D721Med (cell line): ENCODE measurements around the gene BIN1.

Experiments
- DNase-seq: peaks from one replicate; pipeline ENCODE4 v3.0.0; 2011; ENCODE audit warnings: low spot score; ENCODE audit not compliant: insufficient read length
- FAIRE-seq: peaks from 2 replicates; lab custom pipeline; 2011; peaks lifted over from hg19 to GRCh38; lab: Jason Lieb, UNC
- CTCF ChIP-seq: IDR thresholded peaks from 2 replicates; pipeline ENCODE4 v1.5.1; 2012; ENCODE audit warnings: mild to moderate bottlenecking, control low read depth; ENCODE audit not compliant: insufficient read depth; ENCODE audit errors: missing control alignments

BIN1 gene

GRCh38 chr2:127016329-127016728 lies 90.6 kb downstream of the BIN1 start:
- DNase-seq (no peak), FAIRE-seq (no peak)
- TF ChIP-seq CTCF = no peak

- TF ChIP-seq CTCF = no peak
- FAIRE-seq (no peak), DNase-seq (no peak)
Measured at GRCh38 chr2:127015106-127015910, 91.6 kb downstream of the BIN1 start.

- no peak for TF ChIP-seq CTCF
- FAIRE-seq = no peak
- DNase-seq = no peak
Measured at GRCh38 chr2:127014630-127015029, 92.3 kb downstream of the BIN1 start.

- FAIRE-seq (no peak), DNase-seq (no peak)
- no peak for TF ChIP-seq CTCF
Measured at GRCh38 chr2:127014224-127014623, 92.7 kb downstream of the BIN1 start.

- TF ChIP-seq CTCF = no peak
- DNase-seq (no peak), FAIRE-seq (no peak)
Measured at GRCh38 chr2:127012868-127013267, 94.1 kb downstream of the BIN1 start.

- FAIRE-seq = no peak
- TF ChIP-seq CTCF = no peak
- DNase-seq = no peak
Measured at GRCh38 chr2:127012215-127012614, 94.7 kb downstream of the BIN1 start.

- FAIRE-seq (no peak), DNase-seq (no peak)
- no peak for TF ChIP-seq CTCF
Measured at GRCh38 chr2:127011796-127012195, 95.2 kb downstream of the BIN1 start.
